Measurements from ENCODE around the gene HOXB2.
A peak's percentile ranks its signal among the peaks of the same experiment; 100 is the strongest.

The HOXB2 gene

GRCh38 chr17:48545022-48545375 is at the start of gene HOXB2:
Gene HOXB2, minus strand, starts transcription at chr17:48545109. Its CDS starts 198 bp downstream, at chr17:48544911.
- DNase-seq (ENCODE audit: low read depth), result peak; percentile 49

DNA sequence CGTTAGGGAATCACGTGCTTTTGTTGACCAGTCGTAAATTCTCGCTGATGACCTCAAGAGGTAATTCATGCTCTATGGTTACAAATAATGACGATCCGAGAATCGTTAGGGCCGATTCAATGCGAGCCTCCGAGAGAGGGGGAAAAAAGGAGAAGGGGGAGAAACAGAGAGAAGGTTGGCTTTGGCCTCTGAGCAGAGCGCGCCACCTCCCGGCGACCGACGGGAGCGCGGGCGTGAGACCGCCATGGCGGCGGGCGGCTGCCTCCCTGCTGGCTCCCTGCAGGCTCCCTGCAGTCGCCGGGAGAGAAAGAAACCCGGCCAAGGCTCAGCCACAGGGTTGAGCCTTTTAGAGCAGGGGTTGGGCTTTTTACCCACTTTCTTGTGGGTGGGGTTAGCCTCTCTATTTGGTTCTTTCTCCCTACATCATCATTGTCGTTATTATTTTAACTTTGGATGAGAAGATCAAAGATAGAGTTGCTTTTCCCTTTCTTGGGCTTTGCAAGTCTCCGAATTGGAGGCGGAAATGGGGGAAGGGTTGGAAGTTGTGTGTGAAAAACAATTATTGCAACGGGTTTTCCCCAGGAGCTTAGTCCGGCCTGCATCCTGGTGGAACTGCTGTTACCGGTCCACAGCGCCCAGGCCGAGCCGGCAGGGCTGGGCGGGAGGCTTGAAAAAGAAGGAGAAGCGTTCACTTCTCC is 49.1 kb upstream of the HOXB2 start:
- peak; percentile 67 for DNase-seq (ENCODE audit: low read depth)

- no peak for DNase-seq (ENCODE audit: low read depth)
Observed at GRCh38 chr17:48593126-48593829, 48.4 kb upstream of the HOXB2 start, which contains the start of gene HOXB5. Gene HOXB5, minus strand, starts transcription at chr17:48593779. Its CDS starts 97 bp downstream, at chr17:48593682.

GRCh38 chr17:48592577-48592976 is 47.7 kb upstream of the HOXB2 start:
- no peak for DNase-seq (ENCODE audit: low read depth)

GRCh38 chr17:48592057-48592514 is 47.2 kb upstream of the HOXB2 start:
- no peak for DNase-seq (ENCODE audit: low read depth)

DNA sequence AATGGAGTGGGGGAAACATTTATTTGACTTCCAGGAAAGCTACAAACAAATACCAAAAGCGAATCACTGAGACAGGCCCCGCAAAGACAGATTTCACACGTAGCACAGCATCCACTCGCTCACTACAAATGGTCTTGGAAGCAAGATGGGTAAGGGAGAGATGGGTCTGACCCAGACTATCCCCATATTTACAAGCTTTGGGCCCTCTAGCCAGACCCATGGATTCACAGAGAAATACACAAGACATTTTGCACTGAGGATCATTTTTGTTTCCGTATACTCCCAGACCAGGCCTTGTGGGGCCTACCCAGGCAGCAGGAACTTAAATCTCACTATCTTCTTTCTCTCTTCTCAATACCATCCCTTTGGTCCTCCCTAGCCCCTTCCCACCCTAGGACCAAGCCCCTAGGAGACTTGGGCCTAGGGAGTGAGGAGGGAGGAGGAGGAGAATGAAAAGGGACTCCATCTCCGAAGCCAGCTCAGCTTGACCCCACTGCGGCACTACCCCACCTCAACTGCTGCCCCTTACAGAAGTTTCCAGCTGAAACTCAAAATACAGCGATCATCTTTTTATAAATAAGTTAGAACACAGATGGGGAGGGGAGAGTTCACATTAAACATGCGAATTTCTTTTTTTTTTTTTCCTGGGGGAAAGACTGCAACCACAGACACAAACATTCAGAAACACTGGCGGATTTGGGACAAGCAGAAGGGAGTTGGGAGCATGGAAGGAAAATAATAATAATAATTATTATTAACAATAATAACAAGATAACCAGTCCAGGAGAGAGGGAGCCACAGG is 46.5 kb upstream of the HOXB2 start:
- no peak for DNase-seq (ENCODE audit: low read depth)

DNA sequence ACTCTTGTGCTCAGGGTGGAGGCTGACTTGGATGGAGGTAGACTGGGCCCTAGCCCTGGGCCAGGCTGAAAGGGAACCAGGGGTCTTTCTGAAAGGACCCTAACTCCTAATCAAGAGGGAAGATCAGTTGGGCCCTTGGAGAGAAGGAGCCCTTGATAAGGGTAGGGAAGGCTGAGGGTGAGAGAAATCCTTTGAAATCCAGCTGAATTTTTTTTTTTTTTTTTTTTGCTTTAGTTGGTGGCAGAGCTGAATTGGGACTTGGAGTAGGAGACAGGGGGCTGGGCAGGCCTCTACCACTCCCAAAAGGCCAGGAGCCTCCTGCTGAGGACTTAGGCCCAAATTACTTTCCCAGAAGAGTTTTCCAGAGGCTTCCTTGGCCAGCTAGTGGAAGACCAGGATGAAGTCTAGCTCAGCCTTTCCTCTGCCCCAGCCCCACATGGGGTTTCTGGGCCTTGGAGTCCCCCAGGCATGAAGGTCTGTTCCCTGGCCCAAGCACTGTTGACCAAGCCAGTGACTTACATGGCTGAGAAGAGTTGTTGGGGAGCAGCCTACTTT is 45.8 kb upstream of the HOXB2 start:
- no peak for DNase-seq (ENCODE audit: low read depth)

GRCh38 chr17:48589831-48590606 is 45.1 kb upstream of the HOXB2 start, which contains the start of gene HOXB3:
Gene HOXB3, minus strand, starts transcription at chr17:48590241. Its CDS starts 37,767 bp downstream, at chr17:48552474.
- DNase-seq (ENCODE audit: low read depth), result no peak

- no peak for DNase-seq (ENCODE audit: low read depth)
Observed at GRCh38 chr17:48589060-48589830, 44.3 kb upstream of the HOXB2 start.

DNA sequence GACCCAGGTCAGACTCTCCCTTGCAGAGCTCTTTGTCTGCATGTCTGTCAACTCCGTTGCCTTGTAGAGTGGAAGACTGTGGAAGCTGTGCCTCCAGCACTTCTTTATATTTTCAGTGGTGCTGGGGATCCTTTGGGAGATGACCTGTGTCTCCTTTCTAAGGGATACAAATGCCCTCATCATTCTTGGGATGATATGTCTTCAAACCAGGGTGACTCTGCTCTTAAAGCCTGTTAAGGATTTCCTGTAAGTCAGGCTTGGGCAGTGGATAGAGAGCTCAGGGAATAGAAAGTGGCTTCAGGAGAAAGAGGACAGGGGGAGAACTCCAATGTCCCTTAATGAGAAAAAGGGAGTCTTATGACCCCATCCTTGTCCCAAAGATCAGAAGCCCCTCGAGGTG is 43.6 kb upstream of the HOXB2 start:
- no peak for DNase-seq (ENCODE audit: low read depth)

- DNase-seq (ENCODE audit: low read depth), result no peak
Observed at GRCh38 chr17:48588074-48588415, 43.1 kb upstream of the HOXB2 start.

- DNase-seq (ENCODE audit: low read depth), result no peak
Observed at GRCh38 chr17:48587276-48588073, 42.6 kb upstream of the HOXB2 start.

- DNase-seq (ENCODE audit: low read depth), result no peak
Observed at GRCh38 chr17:48586355-48587258, 41.7 kb upstream of the HOXB2 start.

DNA sequence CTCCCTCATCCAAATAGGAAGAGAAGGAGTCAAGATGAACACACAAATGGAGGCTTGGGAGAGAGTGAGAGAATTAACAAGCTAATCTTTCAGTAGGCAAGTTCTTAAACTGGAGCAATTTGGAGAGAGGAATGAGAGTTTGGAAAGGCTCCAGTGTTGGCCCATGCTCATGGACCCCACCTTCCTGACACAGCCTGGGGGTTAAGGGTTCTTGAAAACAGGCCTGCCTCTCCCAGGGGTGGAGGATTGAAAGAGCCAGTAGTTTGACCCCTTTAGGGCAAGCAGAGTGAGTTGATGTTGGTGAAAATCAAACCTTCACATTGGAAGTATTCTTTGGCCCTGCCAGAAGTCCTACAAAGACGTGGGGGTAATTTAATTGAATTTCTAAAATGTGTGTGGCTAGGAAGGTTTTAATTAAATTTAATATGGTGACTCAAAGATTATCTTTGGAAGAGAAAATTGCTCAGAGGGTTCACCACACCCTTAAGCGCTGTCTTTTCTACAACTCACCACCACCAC is 39.4 kb upstream of the HOXB2 start:
- no peak for DNase-seq (ENCODE audit: low read depth)

DNA sequence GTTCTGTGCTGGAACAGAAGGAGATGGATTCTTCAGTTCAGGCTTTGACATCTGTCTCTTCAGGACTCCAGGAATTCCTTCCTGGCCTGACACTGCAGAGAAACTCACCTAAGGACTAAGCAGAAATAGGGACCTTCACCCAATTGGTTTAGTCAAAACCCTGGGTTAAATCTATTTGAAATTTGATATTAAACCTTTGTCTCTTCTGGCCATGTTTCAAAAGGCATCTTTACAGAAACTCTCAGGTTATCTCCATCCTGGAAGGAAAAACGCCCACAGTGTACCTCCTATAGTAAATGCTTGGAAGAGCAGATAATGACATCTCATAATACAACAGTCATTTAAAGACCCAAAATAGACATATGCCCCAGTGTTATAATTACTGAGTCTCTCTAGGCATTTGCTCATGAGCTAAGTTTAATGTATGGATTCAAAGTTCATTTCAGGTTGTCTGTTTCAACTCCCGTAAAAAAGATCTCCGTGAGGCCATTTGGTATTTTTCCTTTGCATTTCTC is 38.9 kb upstream of the HOXB2 start:
- DNase-seq (ENCODE audit: low read depth), result no peak

DNA sequence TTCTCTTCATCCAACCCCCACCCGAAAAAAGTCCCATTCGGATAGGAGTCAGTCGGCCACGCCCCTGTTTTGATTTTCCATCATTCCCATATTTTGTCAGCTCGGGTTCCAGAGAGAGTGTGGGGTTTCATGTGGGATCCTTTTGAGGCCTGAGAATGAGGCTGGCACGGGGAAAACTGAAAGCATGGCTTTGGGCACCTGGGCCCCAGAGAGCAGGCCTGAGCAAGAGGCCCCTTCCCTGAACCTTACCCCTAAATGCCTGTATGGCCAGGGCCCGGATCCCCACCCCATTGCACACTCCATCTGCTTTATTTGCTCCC is 37.8 kb upstream of the HOXB2 start:
- DNase-seq (ENCODE audit: low read depth), result no peak

DNA sequence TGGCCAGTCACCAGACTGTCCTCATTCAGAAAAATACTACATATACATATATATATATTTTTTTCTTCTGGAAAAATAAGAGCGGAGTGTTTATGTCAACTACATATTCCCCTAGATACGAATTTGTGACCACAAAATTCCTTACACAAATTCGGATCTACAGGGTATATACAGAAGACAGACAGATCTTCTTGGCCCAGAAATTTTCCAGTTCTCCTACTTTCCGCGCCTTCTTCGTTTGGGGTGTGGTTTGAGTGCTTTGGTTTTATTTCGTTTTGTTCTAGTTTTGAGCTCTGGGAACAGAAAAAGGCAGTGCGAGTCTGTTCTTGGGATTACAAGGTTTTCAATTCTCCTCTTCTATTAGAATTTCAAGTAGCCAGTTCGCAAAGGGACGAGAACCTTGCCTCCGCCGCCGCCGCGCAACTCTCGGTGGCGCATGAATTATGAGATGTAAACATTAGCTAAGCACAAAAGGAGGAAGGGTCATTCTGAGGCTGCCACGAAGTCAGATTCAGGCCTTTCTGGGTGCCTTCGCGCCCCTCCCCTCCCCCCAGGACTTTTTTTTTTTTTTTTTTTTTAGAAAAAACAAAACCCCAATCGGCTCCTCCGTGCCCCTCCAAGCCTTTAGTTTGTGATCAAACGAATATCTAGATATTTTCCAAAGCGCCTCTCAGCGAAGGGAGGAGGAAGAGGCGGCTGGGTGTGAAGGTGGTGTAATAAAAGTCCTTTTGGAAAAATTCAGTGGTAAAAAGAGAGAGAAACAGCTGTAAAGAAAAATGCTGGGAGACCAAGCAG is 35.0 kb upstream of the HOXB2 start:
- DNase-seq (ENCODE audit: low read depth), result peak; percentile 22

GRCh38 chr17:48579471-48579759 is 34.5 kb upstream of the HOXB2 start:
- DNase-seq (ENCODE audit: low read depth), result no peak
